Globus pallidus (tissue), 1 donor: ENCODE measurements around the gene NAV2.
A peak's percentile ranks its signal among the peaks of the same experiment; 100 is the strongest.
"Not testable (repeated sequence)": the region's sequence is repeated elsewhere in the genome, so short reads cannot be mapped to it uniquely, and the experiment has no call there.

Experiments used
- DNase-seq: peaks from one replicate; pipeline ENCODE4 v3.0.0-alpha.2; 2015; ENCODE audit warnings: low spot score

The NAV2 gene

DNA sequence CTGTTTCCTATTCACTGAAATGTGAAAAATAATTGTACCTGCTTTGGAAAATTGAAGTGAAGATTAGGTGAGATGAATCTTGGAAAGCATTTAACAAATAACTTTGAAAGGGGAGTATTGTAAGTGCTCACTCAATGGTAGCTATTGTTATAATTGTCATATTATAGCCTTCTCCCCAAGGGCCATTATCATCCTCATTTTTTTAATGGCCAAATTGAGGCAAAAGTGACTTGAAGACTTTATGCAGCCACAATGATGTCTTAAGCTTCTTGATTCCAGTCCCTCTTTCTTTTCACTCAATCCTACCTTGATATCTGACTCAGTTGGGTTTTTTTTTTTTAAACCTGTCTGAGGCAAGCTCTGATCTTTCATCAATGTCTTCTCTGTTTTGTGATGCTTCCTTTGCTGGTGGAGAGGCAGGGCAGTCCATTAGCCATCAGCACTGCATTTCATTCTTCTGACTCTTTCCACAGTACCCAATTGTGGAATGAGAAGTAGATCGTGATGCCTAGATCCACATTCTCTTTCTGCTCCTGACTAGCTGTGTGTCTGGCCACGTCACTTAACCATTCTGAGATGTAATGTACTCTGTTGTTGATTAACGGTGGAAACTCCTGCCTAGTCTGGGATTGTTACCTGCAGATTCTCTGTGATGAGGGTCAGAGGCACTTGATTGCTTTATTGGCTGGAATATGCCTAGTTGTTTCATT is 346.3 kb downstream of the NAV2 start:
- DNase-seq: no peak

DNA sequence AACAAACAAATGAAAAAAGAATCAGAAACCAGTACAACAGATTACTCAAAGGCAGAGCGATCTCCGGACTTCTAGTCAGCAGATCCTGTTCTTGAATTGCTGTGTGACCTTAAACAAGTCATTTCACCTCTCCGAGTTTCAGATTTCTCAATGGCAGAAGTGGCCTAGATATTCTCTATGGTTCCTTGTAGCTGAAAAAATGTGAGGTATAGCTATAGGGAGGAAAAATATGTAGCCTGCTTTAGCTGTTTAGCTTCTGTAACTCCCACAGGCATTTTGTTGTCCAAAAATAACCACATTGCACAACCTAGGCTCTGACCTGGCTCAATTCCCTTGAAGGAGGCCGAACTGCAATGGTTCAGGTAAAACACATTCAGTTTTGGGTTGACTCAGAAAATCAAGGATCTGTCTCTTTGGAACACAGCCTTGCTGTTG is 347.0 kb downstream of the NAV2 start:
- DNase-seq: no peak

DNA sequence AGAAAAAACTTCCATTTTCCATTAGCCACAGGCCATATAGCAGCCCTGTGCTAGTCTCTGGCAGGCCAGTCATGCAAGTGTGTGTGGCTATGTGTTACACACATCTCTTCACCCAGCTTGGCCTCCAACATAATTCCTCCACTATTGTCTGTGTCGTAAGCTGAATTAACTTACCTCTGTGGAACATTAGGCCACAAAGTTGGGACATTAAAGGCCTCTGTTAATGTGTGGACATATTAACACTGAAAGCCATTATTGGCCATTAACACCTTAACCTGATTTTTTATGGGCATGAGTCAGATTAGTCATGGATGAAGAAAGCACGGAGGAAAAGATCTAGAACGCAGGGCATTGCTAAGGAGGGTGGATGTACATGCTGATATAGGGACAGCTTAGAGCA is 347.5 kb downstream of the NAV2 start:
- no peak for DNase-seq

DNA sequence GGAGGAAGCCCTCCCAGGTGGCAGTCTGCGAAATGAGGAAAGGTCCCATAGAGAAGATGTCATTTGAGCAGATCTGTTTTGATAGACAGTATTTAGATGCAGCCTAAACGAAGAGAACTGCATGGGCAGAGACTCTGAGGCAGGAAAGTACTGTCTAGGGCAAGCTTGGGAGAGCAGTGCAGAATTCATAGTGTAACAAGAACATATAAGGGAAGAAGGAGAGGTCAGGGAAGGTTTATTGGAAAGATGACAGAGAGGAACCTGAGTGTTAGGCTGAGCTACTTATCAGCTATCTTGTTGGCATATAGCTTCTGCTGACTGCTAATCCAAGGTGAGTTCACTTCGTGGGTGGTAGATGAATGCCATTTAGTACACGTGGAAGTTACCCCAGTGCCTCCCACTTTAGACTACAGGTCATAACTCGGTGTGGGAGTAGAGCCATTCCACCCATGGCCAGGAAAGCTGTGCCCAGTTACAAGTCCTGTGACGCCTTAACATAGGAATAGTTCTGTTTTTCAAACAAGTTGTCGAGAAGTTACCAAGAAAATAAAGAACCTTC is 348.1 kb downstream of the NAV2 start:
- DNase-seq: no peak

DNA sequence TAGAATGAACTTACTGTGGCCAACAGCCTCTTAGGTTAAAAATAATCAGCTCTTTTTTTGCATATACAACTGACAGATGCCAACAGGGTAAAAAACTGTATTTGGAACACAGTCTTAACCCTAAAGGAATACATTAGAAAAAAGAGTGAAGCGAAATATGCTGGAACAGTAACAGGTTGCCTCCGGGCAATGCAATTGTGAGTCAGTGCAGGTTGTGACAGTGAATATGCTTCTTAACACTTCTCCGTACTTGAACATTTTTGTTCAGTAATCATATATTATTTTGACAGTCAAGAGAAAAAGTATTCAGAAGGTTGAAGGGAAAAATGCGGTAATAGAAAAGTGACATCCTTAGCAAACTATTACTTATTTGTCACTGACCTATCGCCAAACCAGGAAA is 349.1 kb downstream of the NAV2 start:
- DNase-seq: no peak

DNA sequence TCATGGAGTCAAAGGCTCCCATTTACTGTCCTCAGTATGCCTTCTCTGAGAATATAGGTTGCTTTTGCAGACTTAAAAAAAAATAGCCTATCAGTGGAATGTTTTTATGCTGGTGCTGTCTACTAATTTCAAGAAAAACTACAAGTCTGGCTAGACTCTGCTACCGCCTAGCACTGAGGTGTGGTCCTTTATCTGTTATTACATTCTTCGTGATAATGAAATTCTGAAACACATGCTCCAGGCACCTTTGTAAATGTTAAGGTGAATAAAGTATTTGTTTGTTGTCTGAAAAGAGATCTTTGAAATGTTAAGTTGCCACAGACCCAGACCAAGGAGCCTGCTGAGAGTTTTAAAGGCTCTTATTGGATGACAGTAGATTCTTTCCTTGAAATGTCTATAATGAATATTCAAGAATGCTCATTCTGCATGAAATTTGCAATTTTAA is 352.3 kb downstream of the NAV2 start:
- no peak for DNase-seq

DNA sequence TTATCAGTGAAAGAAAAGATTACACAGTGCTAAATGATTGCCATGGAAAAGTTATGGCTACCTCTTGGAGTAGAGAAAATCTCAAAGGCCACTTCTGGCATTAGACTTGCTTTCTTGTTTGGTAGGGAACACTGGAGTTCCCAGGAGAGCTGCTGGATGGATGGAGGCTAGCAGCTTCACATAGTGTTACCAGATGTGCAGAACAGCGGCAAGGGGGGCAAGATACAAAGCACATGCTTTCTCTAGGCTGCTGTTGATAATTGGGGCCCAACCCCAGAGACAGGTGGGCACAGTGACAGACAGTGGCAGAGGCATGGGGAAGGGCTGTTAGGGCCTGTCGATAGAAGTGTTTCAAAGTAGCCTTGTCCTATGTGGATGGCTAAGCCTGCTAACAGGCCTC is 352.8 kb downstream of the NAV2 start:
- no peak for DNase-seq

DNA sequence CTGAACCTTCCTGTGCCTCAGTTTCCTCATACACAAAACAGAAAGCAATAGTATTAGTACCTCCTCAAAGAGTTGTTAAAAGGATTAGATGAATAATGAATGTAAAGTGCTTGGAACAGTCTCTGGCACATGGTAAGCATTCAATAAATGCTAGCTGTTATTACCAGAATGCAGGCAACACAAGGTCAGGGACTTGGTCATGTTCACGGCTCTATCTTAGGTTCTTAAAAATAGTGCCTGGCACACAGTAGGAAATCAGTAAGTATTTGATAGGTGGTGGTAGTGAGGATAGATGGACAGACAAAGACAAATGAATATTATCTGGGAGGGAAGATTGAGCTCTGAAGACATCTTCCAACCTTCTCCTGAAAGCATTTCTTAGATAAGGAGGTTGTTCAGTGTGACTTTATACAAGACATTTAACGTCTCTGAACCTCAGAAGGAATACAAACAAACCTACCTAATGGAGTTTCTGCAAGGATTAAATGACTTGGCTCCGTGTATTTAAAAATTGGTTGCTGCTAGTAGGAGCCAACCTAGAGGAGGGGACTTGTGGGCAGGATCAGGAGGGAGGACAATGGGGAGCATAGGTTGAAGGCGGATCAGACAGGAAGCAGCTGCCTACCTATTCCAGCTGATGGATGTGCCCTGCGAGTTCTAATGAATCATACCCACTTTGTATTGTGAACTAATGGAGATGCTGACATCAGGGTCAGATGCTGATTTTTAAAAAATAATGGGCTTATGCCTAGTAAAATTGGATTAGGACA is 353.6 kb downstream of the NAV2 start:
- no peak for DNase-seq

DNA sequence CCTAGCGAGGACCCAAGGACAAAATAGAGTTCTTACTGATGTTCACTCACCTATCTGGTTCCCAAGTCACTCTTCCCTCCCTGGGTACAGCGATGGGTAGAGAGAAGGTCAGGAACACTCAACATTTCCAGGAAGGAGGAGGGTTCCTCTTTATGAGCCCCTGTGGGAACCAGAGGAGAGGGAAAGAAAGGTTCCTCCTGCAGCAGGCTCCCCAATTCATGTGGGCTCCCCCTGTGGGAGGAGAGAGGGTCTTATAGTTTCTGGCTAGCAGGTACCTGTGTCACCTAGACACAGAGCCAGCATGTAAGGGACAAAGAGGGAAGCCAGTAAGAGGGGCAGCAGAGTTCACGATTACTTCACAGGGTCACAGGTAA is 354.1 kb downstream of the NAV2 start:
- DNase-seq: no peak

DNA sequence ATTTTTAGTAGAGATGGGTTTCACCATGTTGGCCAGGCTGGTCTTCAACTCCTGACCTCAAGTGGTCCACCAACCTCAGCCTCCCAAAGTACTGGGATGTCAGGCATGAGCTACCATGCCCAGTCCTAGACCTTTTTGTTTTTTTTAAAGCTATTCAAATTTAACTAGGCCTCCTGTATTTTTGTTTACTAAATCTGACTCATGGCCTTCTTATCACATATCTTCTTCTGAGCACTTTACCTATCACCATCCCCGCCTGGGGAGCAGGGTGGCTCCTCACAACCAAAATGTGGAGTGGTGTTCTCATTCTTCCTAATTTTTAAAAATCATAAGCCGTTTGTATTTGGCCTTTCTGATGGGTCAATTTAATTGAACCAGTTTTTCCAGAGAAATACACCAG is 355.0 kb downstream of the NAV2 start:
- DNase-seq: no peak

DNA sequence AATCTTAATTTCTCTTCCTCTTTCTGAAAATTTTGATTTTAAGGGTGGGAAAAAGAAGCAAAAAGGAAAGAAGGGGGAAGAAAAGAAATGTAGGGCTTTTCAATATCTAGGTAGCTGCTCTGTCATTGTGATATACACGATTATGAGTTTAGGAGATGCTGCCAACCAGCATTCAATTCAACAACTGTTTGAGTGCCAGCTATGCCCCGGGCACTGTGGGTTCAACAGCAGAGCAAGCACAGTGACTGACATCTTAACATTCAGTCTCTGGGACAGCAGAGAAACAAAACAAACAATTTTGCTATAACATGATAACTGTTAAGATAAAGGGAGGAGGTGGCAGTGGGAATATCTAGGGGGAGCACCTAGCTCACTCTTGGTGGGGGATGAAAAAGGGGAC is 356.1 kb downstream of the NAV2 start:
- DNase-seq: peak; percentile 48

DNA sequence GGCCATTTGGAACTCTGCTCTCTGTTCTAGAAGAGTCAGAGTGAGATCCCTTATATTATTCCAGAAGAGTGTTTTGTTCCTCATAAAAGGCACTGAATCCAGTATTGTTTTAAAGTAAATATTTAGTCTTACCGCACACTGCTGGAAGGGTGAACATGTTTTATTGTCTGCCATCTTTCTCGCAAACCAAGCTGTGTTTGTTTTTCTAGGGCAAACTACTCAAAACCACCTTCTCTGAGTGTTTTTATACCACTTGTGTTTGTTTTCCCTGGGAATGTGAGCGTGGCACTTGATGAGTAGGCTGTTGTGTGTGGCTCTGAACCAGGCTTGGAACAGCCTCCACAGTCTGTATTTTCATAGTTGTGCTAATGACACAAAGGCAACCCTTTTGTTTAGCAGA is 357.8 kb downstream of the NAV2 start:
- DNase-seq: no peak

DNA sequence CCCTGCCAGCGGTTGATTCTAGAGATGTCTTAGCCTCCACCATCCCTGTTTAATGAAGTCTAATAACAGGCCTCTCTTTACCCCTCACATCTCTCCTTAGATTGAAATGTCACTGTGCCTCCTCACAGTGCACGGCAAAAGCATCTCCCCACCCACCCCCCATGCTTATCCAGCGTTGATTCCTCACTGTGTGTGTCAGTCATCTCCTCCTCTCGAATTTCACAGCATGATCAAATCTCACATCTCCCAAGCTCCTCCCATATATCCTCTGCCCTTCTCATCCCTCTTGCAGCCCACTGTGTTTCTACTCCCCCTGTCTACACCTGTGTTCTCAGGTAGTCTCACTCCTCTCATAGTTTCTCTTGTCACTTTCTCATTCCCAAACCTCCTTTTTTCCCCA is 363.0 kb downstream of the NAV2 start:
- DNase-seq: no peak

DNA sequence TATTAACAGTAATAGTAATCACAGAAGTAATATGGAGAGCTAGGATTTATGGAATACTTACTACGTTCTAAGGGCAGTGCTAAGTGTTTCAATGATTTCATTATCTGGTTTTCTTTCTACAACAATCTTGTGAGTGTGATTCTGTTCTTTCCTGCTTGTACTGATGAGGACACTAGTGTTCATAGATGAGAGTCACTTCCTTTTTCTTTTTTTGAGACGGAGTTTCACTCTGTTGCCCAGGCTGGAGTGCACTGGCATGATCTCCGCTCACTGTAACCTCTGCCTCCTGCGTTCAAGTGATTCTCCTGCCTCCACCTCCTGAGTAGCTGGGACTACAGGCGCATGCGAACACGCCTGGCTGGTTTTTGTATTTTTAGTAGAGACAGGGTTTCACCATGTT is 366.2 kb downstream of the NAV2 start:
- no peak for DNase-seq

DNA sequence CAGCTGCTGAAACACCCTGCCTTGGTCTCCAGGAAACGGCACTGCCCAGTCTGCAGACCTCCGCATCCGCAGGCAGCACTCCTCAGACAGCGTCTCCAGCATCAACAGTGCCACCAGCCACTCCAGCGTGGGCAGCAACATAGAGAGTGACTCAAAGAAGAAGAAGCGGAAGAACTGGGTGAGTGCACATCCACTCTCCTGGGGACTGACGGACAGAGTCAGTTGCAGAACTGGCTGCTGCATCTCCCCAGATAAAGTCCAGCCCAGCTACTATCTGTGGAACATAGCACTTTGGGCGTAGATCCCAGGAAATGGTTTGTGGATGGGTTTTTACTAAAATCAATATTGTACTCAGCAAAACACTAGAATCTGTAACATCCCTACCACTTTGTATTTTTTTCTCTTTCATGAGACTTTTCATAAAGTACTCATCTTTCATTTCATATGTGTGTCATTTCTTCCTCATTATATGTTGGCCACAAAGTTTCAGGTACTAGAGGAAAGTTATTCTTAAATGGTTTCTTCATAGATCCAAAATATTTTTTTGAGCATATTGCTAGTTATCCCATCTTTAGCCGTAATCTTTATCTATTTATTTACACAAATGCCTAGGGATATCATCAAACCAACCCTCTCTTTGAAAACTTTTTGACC is 367.5 kb downstream of the NAV2 start:
- DNase-seq: no peak

DNA sequence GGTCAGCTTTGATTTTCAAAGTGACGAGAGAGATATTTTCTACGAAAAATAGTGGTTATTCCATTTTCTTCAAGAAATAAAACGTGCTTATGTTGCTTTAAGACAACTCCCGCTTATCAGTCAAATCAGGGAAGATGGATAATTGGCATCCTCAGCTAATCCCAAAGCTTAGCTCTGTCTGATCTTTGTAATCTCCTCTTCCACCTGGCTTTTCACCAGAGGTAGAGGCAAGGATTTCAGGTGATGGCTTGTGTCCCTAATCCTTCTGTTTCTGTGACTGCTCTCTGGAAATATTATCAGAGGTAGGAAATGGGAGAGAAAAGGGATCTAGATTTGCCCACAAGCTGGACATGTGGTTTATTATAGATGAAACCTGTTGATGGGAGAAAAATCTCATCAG is 368.7 kb downstream of the NAV2 start:
- DNase-seq: no peak

DNA sequence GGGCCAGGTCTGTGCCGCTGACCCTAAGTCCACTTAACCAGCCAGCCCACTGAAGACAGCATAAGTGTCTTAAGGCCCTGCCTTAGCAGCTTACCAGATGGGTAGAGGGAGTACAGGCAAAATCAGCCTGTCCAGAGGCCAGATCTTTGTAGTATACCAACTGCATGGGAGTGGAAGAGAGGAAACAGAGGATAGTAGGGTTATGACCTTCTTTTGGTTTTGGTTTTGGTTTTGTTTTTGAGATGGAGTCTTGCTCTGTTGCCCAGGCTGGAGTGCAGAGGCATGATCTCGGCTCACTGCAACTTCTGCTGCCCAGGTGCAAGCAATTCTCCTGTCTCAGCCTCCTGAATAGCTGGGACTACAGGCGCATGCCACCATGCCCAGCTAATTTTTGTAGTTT is 371.2 kb downstream of the NAV2 start:
- DNase-seq: not testable (repeated sequence)

DNA sequence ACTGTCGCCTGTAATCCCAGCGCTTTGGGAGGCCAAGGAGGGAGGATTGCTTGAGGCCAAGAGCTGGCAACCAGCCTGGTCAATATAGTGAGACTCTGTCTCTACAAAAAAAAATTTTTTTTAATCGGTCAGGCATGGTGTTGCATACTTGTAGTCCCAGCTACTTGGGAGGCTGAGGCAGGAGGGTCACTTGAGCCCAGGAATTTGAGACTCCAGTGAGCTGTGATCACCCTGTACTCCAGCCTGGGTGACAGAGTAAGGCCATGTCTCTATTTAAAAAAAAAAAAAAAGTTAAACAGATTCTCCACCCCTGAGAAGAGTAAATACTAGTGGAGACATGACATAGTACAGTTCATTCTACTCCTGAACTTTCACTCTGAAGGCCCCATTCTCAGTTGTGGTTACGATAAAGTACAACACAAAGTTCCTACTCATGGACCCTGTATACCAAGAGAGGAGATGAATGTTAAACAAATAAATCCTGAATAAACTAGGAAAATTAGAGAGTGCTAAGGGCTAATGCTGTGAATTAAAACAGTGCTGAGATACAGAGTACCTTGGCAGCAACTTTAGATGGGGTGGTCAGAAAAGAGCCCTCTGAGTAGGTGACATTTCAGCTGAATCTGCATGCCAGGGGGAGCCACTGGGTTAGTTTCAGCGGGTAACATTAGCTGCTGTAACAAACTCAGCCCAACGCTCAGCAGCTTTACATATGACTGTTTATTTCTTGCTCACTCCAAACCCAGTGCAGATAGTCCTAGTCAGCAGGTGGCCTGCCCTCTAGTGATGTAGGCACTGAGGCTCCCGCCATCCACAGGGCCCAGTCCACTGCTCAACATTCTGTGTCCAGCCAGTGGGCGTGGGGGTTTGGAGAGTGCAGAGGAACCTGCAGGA is 372.5 kb downstream of the NAV2 start:
- no peak for DNase-seq

DNA sequence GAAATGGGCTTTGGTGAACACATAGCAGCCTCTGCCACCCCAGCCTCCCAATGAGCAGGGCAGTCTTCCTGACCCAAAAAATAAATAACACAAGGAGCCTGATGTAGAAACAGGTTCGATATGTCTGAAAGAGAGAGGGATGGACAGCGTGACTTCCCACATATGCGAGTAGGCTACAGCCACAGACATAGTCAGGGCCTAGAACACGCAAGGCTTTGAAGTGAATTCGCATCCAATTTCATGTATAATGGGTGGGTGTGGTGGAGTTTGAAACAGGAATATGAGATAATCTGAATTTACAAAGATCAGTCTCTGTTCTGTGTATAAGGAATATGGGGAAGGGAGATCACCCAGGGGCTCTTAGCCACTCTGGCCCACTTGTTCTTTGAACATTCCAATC is 373.3 kb downstream of the NAV2 start:
- no peak for DNase-seq

DNA sequence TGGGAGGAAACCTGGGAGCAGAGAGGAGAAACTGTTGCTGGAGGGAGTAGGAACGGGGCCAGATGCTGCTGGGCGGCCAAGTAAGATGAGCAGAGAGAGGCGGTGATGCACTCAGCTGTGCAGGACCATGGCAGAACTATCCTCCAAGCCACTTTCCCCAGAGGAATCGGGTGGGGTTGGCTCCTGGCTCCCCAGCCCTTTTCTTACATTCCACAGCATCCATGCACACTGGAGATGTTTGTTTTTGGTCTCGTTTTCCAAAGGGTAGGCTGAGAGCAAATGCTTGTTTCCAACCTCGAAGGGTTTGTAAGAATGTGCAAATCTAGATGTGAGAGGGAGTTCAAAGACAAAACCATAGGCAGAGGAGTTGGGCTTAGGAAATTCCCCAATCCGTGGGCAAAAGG is 374.5 kb downstream of the NAV2 start:
- no peak for DNase-seq

DNA sequence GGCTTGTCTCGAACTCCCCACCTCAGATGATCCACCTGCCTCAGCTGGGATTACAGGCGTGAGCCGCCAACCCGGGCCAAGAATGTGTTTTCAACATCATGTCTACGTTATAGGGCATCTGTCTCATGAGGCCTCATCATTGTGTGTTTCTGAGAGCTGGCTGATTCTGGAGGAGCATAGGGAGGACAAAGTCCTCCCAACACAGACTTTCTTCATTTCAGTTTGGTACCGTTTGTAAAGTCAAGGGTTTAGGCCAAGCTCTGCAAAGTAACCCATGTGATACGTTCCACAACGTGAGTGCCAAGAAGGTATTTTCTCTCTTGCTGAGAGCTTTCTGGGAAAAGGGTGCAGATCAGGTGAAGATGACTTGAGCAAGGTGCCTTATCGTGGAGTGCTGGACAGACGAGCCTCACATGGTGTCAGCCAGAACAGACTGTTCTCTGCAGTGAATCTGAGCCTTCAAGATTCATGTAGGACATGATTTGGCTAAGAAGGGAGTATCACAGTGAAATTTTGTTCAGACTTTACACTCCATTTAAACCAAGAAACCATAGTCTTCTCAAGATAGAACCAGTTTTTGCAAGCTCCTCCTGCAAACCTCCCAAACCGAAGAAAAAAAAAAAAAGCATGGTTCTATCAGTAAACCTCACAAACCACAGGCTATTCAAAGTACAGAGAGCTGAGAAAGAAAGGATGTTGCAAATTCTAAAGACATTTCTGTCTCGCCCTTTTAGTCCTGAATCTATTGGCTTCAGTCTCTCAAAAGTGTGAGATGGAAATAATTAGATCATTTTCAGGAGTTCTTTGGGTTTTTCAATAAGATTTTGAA is 376.0 kb downstream of the NAV2 start:
- DNase-seq: no peak
